Spinal cord (tissue), 10 donors: ENCODE data around the gene ARHGEF1. TPM values are rescaled to one million over a fixed set of nuclear protein-coding genes. Genes with fewer than 3 reads are reported as not detected.

ENCODE experiments used
- DNase-seq, 6 donors: peaks; one replicate each; pipeline versions ENCODE4 v3.0.0 to v3.0.0-alpha.2; 2013 to 2015; ENCODE audit warnings: low spot score in 6 of 6, low read depth in 4 of 6
- H3K27ac ChIP-seq: one replicate; pipeline ENCODE4 v1.5.1; 2013; ENCODE audit warnings: low read depth, low read length, control low read depth
- H3K27me3 ChIP-seq: one replicate; pipeline ENCODE4 v1.6.1; 2013; ENCODE audit warnings: low read length; ENCODE audit not compliant: control insufficient read depth, insufficient read depth
- H3K36me3 ChIP-seq: one replicate; pipeline ENCODE4 v1.6.1; 2013; ENCODE audit warnings: low read length; ENCODE audit not compliant: control insufficient read depth, insufficient read depth
- H3K4me1 ChIP-seq: one replicate; pipeline ENCODE4 v1.6.1; 2013; ENCODE audit warnings: low read length; ENCODE audit not compliant: control insufficient read depth, insufficient read depth
- H3K4me3 ChIP-seq: one replicate; pipeline ENCODE4 v1.5.1; 2013; ENCODE audit warnings: low read depth, low read length, control low read depth
- H3K9me3 ChIP-seq: one replicate; pipeline ENCODE4 v1.6.1; 2013; ENCODE audit warnings: low read length; ENCODE audit not compliant: control insufficient read depth, insufficient read depth
- WGBS: methylation state at CpG from one replicate; pipeline ENCODE4 v1.1.5; 2013; ENCODE audit warnings: missing lambda C conversion rate; ENCODE audit not compliant: insufficient coverage; 5-methylcytosine and 5-hydroxymethylcytosine counted together
- polyA plus RNA-seq, 2 donors: library from polyadenylated mRNA; unstranded; fragments of 120-200 nt; gene quantifications; one replicate each; pipeline ENCODE4 v1.2.1, GENCODE V29; 2013; ENCODE audit not compliant: insufficient read length in 2 of 2
- total RNA-seq, 2 donors: library from RNA; depleted of rRNA in 1 of 2; stranded (reverse); fragments of 120-200 nt in 1 of 2; fragments of >200 nt in 1 of 2; gene quantifications; one replicate each; pipeline versions ENCODE4 v1.2.3 to v1.2.4, GENCODE V29; 2013 to 2014
- donor health status: healthy.

Gene ARHGEF1
- total and polyA plus RNA-seq, 4 donors: 17.3 to 113 (median 51.3) TPM

DNA sequence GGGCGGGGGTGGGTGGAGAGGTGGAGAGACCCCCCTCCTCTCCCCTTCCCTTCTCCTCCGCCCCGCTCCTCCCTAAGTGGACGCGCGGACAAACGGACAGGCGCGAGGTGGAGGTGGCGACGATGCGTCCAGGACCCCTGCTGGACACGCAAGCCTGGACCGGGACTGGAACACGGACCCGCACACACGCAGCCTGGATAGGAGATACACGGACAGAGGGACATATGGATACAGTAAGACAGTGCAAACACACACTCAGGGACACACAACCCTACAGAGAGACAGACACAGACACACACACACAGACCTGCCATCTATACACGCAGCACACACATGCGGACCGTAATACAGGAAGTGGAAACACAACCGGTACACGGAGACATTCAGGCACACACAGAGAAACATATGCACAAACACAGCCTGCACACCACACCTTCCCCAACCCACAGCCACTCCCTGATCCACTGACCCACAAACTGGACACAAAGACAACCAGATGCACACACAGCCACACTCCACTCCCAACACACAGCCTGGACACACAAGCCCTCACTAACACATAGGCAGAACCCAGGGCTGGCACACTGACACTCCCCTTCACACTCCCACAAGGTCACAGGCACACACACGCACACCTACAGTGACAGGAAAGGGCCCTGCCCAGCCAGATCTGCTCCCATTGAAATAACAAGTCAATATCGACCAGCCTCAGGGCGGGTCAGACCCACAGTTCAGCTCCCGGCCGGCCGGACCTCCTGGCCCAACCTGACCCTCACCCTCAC is 46.0 kb downstream of the ARHGEF1 start:
- 4% methylated on average over 22 of the region's 29 CpGs for WGBS
- peaks cover 22% of the 10 kb centered on the region for H3K4me1 ChIP-seq
- DNase-seq: no peak
- H3K9me3 ChIP-seq: no peaks in the 10 kb centered on the region
- H3K4me3 ChIP-seq: no peak overlapping the region
- no peaks in the 10 kb centered on the region for H3K36me3 ChIP-seq
- H3K27me3 ChIP-seq: peaks cover 94% of the 10 kb centered on the region
- H3K27ac ChIP-seq: no peak overlapping the region

DNA sequence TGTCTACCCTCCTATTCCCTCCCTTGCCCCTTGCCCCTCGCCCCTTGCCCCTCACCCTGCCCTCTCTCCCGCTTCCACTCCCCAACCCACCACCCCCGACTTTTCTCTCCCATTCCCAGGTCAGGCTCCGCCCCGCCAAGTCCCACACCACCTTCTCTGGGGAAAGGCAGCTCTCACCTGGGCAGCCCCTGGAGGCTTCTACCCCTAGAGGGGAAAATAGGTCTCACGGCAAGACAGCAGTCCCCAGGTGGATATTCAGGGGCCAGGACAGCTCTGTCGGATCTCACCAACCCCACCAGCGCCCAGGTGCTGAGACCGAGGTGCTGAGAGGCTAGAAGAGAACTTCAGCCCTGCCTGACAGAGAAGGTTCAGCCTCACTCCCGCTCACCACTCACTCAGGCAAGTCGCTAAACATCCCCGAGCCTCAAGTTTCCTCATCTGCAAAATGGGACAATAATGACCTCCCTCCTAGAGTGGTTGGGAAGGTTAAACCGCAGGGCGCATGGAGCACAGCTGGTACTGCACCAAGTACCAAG is 46.6 kb downstream of the ARHGEF1 start:
- Histone ChIP-seq H3K36me3 (no peaks in the 10 kb centered on the region), H3K9me3 (no peaks in the 10 kb centered on the region), H3K4me1 (peaks cover 22% of the 10 kb centered on the region), H3K27me3 (peaks cover 95% of the 10 kb centered on the region), H3K4me3 (no peak overlapping the region), H3K27ac (no peak overlapping the region)
- WGBS: 12% methylated on average over 11 of the region's 14 CpGs
- DNase-seq: no peak

DNA sequence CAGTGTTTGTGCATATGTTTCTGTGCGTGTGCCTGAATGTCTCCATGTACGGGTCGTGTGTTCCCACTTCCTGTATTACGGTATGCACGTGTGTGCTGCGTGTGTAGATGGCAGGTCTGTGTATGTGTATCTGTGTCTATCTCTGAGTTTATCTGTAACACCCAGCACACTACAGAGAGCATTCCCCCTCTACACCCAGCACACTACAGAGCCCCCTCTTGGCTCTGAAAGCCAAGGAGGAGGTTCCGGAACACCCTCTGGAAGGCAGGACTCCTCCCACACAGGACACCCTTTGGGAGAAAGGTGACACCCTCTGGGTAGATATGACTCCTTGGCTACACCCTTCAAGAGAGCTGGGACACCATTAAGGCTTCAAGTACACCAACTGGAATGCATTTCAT is 47.3 kb downstream of the ARHGEF1 start:
- WGBS: 23% methylated on average over 3 of the region's 7 CpGs
- Histone ChIP-seq H3K9me3 (no peaks in the 10 kb centered on the region), H3K27ac (no peak overlapping the region), H3K27me3 (peaks cover 95% of the 10 kb centered on the region), H3K4me3 (no peak overlapping the region), H3K36me3 (no peaks in the 10 kb centered on the region), H3K4me1 (peaks cover 22% of the 10 kb centered on the region)
- no peak for DNase-seq

DNA sequence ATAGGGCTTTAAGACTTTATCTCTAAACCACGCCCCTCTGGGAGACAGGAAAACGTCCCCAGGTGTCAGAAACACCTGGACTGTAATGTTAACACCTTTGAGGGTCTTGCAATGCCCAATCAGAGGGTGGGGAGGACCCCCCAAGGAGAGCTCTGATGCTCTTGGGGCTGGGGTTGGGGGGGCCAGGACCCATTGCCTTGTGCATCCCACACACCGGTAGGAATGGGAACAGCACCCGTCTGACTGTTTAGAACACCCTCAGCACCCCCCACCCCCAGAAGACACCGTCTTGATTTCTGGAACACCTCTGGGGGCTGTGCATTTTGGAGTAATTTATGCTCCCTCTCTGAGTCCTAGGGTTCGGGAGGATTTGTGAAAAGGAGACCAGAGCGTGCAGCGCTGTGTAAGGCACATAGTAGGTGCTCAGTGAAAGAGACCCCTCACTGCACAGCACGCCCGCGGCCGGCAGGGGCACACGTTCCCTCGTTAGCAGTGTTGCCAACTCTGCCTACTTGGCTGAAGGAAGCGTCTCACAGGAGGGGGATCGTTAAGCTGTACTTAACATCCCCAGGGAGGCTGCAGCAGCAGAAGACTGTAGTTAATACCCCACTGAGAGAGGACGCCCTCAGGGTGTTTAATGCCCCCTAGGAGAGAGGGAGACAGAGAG is 48.1 kb downstream of the ARHGEF1 start:
- no peak overlapping the region for H3K27ac ChIP-seq
- 2% methylated on average over 6 of the region's 17 CpGs for whole genome bisulfite sequencing
- H3K4me1 ChIP-seq: peaks cover 24% of the 10 kb centered on the region
- peaks cover 94% of the 10 kb centered on the region for H3K27me3 ChIP-seq
- no peaks in the 10 kb centered on the region for H3K36me3 ChIP-seq
- H3K9me3 ChIP-seq: no peaks in the 10 kb centered on the region
- H3K4me3 ChIP-seq: no peak overlapping the region
- DNase-seq: peak in 1 of 6 donors; percentile 41

DNA sequence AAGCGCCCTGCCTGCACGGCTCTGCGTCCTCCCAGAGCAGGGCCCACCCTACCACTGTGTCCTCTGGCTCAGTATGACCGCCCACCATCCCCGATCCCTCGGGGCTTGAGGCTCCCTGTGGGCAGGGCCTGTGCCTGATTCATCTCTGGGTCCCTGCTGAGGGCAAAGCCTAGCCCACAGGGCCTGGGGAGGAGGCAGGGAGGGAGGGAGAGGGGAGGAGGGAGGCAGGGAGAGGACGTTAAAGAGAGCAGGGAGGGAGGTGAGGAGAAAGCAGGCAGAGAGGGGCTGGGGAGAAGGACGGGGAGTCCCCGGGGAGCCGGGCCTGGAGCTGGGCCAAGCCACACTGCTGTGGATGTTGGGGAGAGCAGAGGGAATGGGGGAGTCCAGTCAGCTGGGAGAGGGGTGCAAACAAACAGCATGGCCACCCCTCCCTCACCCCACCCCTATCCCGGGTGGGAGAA is 49.3 kb downstream of the ARHGEF1 start:
- H3K4me1 ChIP-seq: peaks cover 24% of the 10 kb centered on the region
- no peaks in the 10 kb centered on the region for H3K36me3 ChIP-seq
- H3K27ac ChIP-seq: no peak overlapping the region
- H3K4me3 ChIP-seq: no peak overlapping the region
- WGBS: 14% methylated on average over 8 of the region's 11 CpGs
- DNase-seq: no peak
- peaks cover 94% of the 10 kb centered on the region for H3K27me3 ChIP-seq
- no peaks in the 10 kb centered on the region for H3K9me3 ChIP-seq

DNA sequence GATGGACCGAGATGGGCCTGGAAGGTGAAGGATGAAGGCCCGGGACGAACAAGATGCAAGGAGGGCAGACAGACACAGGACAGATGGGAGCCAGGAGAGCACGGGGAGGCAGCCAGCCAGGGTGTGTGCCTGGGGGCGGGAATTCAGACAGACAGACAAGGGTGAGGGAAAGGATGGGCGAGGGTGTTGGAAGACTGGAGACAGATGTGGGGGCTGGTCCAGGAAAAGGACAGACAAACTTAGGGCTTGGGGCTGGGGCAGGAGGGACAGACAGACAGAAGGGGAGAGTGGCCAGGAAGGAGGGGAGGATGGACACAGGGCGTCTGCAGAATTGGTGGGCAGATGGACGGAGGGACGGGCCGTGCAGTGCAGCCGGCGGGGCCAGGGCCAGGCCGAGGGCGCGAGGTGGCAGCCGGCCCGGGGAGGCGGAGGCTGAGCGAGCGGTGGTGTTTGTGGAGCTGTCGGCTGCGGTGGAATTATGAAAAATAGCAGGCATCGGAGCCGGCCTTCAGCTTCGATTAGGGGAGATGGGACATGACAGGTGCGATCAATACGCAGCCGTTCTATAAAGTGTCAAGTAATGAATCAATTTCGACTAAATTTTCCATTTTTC is 49.8 kb downstream of the ARHGEF1 start:
- Histone ChIP-seq H3K36me3 (no peaks in the 10 kb centered on the region), H3K27ac (no peak overlapping the region), H3K4me1 (peaks cover 22% of the 10 kb centered on the region), H3K27me3 (peaks cover 93% of the 10 kb centered on the region), H3K9me3 (no peaks in the 10 kb centered on the region), H3K4me3 (no peak overlapping the region)
- 15% methylated on average over 26 of the region's 29 CpGs for WGBS
- no peak for DNase-seq

DNA sequence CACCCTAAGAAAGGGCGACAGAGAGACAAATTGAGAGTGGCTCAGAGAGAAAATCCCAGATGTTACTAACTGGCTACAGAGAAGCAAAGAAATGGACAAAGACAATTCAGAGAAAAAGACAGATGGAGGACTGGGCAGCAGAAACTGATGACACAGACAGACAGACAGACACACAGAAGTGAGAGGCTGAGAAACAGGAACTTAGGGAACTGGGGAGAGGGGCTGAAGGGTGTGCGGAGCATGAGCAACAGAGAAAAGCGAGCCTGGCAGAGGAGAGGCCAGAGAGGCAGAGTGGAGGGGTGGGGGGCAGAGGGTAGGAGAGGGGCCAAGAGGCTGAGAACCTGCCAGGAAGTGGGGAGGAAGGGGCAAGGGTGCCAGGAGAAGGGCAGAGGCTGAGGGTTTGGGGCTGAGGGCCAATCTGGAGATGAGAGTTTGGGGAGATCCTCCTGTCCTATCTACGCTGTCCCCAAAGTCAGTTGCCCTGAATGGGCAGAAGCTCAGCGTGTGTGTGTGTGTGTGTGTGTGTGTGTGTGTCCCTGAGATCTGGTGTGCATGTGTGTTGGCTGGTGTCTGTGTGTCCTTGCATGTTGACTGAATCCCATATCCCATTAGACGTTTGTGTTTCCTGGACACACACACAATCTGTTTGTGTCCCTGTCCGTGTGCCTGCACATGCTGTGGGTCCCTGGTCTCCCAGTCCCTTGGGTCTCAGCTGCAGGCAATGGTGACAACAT is 50.9 kb downstream of the ARHGEF1 start:
- Histone ChIP-seq H3K4me3 (no peak overlapping the region), H3K36me3 (no peaks in the 10 kb centered on the region), H3K27ac (no peak overlapping the region), H3K27me3 (peaks cover 89% of the 10 kb centered on the region), H3K9me3 (no peaks in the 10 kb centered on the region), H3K4me1 (peaks cover 20% of the 10 kb centered on the region)
- no peak for DNase-seq
- 49% methylated on average over 6 of the region's 7 CpGs for WGBS

DNA sequence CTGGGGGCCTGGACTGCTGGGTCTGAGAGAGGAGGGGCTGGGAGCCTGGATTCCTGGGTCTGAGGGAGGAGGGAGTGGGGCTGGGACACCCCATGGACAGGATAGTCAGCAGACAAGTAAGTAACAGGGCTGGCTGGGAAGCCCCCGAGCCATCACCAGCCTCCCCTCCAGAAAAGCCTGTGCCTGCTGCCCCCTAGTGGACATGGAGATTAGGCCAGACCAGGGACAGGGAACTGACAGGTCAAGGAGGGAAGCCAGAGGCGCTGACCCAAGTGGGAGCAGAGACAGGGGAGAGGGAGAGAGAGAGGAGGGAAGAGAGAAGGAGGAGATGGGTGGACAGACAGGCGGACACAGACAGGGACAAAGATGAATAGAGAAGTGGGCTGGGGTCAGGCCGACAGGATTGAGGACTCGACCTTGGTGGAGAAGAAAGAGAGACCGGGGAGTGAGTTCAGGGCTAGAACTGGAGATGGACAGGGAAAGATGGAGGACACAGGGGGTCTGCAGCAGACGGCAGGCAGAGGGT is 51.9 kb downstream of the ARHGEF1 start:
- Histone ChIP-seq H3K36me3 (no peaks in the 10 kb centered on the region), H3K27ac (no peak overlapping the region), H3K4me1 (peaks cover 19% of the 10 kb centered on the region), H3K27me3 (peaks cover 82% of the 10 kb centered on the region), H3K4me3 (no peak overlapping the region), H3K9me3 (no peaks in the 10 kb centered on the region)
- peak in 2 of 6 donors; percentile 76 to 78 for DNase-seq
- WGBS: 27% methylated on average over 6 of the region's 7 CpGs
